NCI-H345 treated with DMSO at 0.1 percent for 48 hours (cell line): ENCODE results near the gene MEGF11.

Experiments
- DNase-seq: peaks from one replicate; lab custom pipeline; 2025; ENCODE audit not compliant: unreplicated experiment; lab: John Stamatoyannopoulos, UW

MEGF11 gene

DNA sequence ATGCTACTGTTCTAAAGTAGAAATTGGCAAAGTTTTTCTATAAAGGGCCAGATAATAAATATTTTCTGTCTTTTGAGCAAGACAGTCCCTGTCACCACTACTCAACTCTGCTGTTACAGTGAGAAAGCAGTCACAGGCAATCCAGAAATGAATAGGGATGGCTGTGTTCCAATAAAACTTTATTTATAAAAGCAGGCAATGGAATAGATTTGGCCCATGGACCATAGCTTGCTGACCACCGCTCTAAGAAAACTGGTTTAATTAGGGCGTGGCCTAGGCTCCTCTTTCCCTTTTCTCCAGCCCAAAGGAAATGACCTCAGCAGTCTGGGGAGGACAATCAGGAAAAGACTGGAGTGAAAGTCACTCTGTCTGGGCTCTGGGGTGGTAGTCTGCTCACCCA is 183.8 kb downstream of the MEGF11 start:
- DNase-seq: no peak

DNA sequence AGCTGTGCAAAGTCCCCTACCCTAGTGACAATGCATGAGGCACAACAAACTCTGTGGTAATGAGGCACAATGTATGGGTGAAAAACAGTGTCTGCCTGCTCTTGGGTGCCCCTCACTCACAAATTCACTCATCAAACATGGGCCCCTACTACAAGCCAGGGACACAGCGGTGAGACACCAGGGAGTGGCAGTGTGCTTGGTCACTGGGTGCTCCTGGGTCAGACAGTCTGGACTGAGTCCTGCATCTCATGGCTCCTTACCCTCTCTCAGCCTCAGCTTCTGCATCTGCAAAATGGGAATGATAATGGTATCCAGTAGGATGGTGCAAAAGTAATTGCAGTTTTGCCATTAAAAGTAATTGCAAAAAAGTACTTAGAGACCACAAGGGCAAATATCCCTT is 184.7 kb downstream of the MEGF11 start:
- no peak for DNase-seq

DNA sequence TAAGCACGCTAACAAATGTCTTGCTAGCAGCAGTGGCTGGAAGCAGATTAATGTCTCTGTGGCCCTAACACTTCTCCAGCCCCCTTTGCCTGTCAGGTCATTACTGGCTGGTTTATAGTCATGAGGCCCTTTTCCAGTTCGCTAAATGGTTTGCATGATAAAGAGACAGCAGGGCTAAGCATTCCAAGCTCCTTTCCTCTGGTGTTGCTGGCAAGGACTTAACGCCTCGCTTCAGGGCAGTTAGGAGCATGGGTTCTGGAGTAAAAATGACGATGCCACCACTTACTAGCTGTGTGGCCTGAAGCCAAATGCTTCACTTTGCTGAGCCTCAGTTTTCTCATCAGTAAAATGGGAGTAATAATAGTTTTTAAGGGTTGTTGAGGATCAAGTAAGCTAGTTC is 185.9 kb downstream of the MEGF11 start:
- no peak for DNase-seq

DNA sequence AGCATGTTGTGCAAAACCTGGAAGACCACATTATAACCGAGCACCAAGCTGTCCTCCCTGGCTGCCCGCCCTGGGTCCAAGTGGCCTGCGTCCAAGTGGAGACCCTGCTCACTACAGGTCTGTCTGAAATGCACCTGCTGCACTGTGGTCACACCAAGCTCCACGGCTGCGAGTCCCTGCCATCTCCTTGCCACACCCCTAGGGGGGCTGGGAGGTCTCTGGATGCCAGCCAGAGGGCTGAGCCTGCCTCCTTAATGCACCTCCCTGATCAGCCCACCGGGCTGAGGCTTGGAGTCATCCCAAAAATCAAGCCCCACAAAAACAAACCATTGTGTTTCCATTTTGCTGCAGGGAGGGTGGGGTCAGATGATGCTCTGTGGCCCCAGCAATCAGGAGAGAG is 187.1 kb downstream of the MEGF11 start:
- no peak for DNase-seq

DNA sequence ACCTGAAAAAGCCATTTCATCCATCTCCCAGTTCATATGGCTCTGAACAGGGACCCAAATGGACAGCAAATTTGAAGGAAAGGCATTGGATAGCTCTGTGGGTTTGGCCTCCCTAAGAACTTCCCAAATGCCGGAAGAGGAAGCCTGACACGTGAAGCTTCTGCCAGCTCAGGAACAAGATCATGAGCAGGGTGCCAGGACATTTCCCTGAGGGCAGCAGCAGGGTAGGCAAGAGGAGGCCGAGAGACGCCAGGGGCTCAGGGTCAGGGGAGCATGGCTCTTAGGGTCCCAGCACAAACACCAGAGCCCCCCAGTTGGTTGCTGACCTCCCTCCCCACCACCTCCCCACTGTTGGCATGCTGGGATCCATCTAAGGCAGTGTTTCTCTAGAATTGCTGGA is 187.5 kb downstream of the MEGF11 start:
- no peak for DNase-seq

DNA sequence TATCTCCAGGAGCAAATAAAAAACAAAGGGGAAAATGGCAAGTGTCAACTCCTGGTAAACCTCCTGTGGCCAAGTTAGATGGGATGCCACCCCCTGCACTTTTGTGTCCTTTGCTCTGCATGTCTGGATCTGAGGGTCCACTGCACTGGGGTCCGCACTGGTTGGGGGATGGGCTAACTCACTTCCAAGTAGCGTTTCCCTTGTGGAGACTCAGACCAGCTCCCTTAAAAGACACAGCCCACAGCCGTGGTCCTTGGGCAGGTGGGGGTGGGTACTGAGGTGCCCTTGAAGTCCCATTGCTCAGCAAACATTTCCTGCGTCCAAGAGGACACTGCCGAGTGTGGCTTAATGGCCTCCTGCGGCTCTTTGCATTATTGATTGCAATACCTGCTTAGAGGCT is 188.2 kb downstream of the MEGF11 start:
- no peak for DNase-seq

DNA sequence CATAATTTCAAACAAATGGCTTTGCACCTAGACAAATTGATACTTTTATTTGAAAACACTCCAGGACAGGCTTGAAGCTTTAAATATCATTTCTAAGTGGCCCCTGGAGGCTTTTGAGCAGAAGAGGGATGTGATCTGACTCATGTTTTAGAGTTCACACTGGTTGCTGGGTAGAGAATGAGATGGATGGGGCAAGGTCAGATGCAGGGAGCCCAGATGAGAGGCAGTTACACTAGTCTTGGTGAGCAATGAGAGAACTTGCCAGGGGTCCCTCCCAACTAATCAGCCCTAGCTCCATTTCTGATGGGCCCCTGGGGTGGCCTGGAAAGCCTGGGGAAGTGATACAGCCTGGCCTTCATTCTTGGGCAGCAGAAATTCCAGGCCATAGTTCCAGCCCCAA is 190.4 kb downstream of the MEGF11 start:
- DNase-seq: peak; percentile 2

DNA sequence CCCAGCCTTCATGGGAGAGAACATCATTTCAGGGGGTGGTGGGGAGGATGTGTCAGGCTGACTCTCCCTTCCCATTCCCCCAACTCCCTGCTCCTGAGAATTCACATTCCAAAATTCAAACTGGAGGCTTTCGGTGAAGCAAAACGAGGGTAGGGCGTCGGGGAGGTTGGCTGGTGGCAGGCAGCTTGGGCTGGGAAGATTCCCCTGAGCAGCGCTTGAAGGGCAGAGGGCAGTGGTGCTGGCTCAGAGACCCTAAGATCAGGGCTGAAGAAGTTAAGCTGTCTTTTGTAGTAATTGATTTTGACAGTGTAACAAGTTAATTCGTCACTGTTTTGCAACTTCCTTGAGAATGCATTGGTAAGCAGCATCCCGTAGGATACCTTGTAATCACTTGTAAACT is 196.5 kb downstream of the MEGF11 start:
- no peak for DNase-seq

DNA sequence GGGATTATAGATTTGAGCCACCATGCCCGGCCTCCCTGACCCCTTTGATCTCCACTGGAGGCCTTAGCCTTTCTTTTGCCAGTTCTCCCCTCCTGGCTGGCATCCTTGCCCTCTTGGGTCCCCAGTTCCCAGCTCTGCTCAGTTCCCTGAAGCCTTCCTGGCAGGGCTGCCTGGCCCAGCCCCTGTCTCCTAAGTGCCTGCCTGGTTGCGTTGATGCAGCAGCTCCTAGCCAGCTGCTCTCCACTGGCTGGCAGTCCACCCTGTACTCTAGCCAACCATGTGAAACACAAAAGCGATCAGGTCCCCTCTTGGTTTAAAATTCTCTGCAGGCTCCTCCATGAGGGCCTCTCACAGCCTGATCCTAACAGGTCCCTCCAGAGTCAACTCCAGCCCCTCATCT is 199.6 kb downstream of the MEGF11 start:
- DNase-seq: no peak

DNA sequence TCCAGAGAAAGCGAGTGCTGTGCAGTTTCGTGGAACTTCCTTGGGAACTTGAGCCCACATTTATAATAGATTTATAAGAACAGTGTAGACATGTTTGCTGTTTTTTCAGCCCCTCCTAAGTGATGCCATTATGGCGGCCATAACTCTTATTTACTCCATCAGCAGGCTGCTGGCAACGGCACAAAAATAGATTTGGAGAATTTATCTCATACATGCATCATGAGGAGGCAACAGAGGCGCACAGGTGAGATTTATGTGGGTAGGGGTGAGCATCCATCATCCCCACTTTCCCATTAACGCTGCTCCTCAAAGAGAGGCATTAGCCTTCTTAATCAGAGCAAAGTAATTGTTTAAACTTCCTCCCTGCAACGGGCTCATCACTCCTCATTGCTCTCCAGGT is 201.7 kb downstream of the MEGF11 start:
- no peak for DNase-seq

DNA sequence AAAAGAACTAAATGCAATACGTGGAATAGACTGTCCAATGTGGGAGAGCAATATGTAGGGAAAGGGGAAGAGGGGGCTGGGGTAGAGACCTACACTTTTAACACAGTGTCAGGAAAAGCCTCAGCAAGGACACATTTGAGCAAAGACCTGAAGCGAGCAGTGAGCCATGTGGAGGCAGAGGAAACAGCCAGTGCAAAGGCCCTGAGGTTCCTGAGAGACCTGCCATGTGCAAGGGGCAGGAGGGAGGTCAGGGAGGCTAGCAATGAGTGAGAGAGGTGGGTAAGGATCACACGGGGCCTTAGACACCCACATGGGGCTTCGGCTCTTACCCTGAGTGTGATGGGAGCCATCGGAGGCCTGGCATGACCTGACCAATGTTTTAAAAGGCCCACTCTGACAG is 203.3 kb downstream of the MEGF11 start:
- DNase-seq: no peak

DNA sequence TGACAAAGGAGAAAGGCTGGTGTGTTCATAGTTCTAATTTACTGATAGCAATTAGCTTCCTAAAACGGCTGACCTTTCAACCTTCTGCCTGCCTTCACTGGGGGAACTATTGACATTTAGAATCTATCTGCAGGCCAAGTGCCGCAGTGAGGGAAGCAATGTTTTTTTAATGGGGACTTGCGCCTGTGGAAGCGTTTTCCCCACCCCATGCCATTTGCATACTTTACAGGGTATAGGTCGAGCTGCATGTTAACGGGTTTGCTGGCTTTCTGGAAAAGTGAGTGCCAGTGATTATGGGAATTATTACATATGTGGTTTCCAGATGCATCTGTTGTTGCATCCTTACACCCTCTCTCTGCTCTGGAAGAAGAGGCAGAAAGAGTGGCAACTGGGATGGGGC is 204.2 kb downstream of the MEGF11 start:
- DNase-seq: no peak

DNA sequence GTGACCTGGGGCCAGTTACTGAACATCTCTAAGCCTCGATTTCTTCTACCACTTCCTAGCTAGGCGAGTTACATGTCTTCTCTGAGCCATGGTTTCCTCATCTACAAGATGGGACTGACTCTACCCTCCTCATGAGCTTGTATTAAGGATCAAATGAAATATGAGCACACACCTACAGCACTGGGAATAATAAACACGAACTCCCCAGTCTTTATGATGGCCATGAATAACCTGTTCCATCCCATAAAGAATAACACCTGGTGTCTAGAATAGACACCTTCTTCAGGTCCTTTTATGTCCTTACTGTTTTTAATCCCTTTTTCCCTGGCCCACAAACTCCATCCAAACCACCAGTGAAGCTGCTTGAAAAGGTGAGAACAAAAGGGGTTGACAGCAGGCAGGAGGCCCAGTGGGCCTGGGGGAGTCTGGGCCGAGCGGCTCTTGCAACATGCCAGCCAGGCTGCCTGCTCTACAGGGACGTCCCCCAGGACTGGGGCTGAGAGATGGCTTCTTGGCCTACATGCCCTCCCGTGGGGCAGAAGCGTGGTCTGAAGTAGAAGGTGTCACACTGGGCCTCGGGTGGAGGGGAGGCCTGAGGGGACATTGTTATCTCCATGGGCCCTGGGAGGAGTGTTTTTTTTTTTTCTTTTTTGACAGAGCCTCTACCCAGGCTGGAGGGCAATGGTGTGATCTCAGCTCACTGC is 206.1 kb downstream of the MEGF11 start:
- DNase-seq: peak; percentile 25

DNA sequence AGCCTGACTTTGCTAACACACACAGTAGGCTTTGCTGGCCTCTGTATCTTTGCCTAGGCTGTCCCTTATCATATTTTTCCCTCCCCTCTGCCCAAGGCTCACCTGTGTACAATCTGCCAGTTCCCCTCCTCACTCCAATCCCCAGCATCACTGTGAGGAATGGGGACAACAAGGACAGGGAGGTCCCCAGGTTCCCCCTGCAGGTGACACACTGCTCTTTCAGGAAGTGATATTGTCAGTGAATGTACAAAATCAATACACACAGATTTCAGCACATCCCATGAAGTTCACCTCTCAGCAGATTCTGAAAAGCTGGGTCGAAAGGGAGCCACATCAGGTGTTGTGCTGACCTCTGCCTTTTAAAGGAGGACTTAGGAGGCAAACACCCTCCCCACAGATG is 206.8 kb downstream of the MEGF11 start:
- no peak for DNase-seq

DNA sequence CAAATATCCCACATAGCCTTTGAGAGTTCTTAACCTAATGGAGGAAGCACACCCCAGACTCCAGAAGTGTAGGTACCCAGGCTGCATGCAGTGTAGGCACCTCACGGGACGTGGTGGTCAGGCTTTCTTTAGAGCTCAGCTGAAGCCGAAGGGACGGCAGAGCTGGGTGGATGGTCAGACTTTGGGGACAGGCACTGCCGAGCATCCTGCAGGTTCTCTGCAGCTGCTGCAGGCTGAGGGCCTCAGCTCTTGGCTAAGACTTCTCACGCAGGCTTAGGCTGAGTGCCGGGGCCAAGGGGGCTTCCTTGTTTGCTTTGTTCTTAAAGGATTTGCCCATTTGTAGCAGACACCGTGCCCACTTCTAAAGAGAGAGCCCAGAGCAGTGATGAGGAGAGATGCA is 207.2 kb downstream of the MEGF11 start:
- no peak for DNase-seq

DNA sequence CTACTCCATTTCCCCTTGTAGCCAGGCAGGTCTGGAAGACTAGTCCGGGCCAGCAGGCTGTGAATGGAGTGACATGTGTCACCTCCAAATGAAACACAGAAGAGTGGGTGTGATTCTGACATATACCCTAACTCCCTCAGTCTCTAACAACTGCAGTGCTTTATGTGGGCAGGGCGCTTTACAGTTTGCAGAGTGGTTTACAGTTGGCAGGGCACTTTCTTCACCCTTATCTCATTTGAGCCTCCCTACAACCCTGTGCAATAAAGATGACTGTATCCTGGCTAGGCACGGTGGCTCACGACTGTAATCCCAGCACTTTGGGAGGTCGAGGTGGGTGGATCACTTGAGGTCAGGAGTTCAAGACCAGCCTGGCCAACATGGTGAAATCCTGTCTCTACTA is 208.0 kb downstream of the MEGF11 start:
- no peak for DNase-seq

DNA sequence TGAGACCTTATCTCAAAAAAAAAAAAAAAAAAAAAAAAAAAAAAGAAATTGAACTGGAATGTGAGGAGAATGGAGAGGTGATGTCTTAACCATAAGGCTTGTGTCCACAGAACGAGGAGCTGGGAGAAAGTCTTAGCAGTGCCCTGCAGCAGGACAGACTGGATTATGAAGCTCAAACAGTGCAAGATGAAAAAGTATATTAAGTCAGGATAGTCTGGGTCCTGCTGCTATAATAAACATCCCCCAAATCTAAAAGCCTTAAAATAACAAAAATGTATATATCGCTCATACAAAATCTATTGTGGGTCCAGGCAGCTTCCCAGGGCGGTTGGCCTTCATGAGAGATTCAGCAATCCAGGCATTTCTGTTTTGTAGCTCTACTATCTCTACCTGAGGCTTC is 208.7 kb downstream of the MEGF11 start:
- no peak for DNase-seq

DNA sequence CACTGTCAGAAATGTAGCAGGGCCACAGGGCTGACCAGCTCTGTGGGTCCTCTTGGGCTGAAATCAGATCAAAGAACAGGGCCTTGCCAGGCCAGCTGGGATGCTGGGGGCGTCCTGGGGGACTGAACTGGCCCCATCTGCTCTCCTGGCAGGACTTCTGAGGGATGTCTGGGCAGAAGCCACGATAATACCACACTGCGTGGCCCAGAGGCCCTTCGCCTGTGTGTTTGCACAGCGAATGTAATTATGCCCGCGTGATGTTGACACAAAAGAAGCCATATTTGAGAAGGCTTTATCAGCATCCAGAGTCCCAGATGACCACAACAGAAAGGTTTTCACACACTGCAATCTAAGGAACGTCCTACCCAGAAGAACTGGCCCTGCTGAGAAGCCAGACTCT is 210.3 kb downstream of the MEGF11 start:
- DNase-seq: no peak

DNA sequence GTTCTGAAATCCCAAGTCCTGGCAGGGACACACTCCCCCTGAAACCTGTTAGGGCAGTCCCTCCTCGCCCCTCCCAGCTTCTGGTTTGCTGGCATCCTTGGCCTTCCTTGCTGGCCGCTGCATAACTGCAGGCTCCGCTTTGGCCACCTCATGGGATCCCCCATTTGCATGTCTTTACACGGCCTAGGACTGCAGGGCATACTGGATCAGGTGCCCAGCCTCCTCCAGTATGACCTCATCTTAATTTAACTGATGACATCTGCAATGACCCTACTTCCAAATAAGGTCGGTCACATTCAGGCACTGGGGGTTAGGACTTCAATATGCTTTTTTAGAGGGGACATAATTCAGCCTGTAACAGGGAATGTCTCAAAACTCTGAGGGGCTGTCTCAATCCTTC is 210.9 kb downstream of the MEGF11 start:
- no peak for DNase-seq

DNA sequence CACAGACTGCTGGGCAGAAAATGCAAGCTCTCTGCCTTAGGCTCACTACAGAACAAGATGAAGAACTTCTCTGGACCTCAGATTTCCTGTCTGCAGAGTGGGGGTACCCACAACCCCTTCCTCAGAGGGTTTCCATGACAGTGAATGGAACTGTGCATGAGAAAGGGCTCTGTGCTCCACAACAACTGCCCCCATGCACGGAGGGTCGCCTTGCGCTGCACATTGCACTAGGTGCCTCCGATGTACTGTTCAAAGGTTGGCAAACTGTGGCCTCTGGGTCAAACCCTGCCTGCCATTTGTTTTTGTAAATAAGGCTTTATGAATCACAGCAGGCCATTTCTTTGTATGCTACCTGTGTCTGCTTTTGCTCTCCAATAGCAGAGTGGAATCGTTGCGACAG is 212.3 kb downstream of the MEGF11 start:
- DNase-seq: no peak

DNA sequence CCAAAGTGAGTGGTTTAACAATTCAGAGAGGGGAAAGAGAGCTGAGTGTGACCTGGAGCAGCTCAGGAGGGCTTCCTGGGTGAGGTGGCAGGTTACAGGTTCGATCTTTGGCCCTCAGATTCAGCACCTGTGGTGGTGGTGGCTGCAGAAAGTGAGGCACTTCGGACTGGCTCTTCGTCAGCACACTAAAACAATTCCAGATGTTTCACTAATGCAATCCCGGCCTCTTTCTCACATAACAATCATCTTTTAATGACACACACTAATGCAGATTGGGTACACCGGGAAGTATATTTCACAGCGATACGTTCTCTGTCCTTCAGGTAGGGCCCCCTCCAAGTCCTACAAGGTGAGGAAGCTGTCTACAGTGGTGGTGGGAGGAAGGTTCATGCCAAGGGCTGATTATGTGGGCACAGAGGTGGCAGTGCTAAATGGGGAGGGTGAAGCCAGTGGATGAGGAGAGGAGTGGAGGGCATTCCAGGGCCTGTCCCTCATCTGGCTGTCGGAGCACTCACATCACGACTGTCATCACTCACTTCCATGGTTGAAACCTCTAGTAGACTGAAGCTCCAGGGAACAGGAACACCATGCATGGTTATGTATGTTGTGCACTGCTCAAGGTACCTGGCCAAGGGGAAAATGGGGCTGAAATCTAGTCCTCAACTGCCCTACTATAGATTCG is 213.2 kb downstream of the MEGF11 start:
- no peak for DNase-seq

DNA sequence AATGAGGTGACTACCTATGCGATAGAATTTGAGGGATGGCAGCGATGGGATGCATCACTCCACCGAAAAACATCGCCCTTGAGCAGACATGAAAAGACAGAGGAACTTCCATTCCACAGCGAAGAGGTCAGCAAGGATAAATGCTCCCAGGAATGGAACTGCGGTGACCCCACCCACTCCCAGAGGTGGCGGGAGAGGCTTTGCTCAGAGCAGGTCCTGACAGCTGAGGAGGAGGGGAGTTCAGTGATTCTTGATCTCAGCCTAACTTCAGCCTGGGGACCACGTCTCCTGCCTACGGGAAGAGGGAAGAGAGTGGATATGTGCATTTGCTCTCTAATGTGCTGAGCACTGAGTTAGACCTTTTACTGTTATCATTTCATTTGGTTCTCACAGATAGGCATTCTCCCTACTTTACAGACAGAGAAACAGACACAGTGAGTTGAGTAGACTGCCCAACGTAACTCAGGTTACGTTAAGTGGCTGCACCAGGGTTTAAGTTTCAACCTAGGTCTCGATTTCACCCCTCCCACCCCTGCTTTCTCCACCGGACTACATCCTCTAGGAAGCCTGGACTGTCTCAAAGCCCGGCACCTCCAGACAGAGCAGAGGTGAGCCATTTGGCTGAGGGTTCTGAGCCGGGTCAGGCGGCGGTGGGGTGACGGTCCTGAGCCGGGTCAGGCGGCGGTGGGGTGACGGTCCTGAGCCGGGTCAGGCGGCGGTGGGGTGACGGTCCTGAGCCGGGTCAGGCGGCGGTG is 214.3 kb downstream of the MEGF11 start:
- DNase-seq: no peak
